Mononuclear cell (primary cell): ENCODE data around the gene CAMSAP3. TPM values are rescaled to one million over a fixed set of nuclear protein-coding genes. Genes with fewer than 3 reads are reported as not detected.
"Not testable (repeated sequence)": the region's sequence is repeated elsewhere in the genome, so short reads cannot be mapped to it uniquely, and the experiment has no call there.

Experiments used
- H3K27me3 ChIP-seq: 2 replicates; pipeline ENCODE4 v1.6.0; 2011; ENCODE audit warnings: low read length, control low read depth; ENCODE audit not compliant: insufficient read depth
- H3K4me1 ChIP-seq: 2 replicates; pipeline ENCODE4 v1.5.1; 2011; ENCODE audit warnings: mild to moderate bottlenecking, low read length, control low read depth; ENCODE audit not compliant: insufficient read depth
- H3K4me3 ChIP-seq: 2 replicates; pipeline ENCODE4 v1.5.1; 2011; ENCODE audit warnings: mild to moderate bottlenecking, low read length, moderate library complexity
- H3K9me3 ChIP-seq: 2 replicates; pipeline ENCODE4 v1.5.1; 2011; ENCODE audit warnings: low read depth, mild to moderate bottlenecking, control low read depth, low read length
- total RNA-seq: library from RNA; depleted of rRNA; stranded (reverse); fragments of >200 nt; gene quantifications from one replicate; pipeline ENCODE4 v1.2.3, GENCODE V29; 2012

The CAMSAP3 gene
- total RNA-seq, 1 donor, result 0.10 TPM

DNA sequence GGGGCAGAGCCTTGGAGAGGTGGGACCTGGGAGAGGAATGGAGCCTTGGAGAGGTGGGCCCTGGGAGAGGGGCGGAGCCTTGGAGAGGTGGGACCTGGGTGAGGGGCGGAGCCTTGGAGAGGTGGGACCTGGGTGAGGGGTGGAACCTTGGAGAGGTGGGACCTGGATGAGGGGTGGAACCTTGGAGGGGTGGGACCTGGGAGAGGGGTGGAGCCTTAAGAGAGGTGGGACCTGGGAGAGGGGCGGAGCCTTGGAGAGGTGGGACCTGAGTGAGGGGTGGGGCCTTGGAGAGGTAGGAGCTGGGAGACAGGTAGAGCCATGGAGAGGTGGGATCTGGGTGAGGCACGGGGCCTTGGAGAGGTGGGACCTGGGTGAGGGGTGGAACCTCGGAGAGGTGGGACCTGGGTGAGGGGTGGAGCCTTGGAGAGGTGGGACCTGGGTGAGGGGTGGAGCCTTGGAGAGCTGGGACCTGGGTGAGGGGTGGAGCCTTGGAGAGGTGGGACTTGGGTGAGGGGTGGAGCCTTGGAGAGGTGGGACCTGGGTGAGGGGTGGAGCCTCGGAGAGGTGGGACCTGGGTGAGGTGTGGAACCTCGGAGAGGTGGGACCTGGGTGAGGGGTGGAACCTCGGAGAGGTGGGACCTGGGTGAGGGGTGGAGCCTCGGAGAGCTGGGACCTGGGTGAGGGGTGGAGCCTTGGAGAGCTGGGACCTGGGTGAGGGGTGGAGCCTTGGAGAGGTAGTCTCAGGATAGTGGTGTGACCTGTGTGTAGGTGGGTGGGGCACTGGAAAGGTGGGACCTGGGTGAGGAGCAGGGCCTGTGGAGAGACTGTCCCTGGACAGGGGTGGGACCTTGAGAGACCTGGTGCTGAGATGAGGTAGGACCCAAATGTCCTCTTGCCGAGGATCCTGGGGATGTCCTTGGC lies 48.2 kb downstream of the CAMSAP3 start:
- not testable (repeated sequence) for H3K4me3 ChIP-seq, H3K9me3 ChIP-seq, H3K27me3 ChIP-seq
- H3K4me1 ChIP-seq, result peaks cover 40% of the 10 kb centered on the region

DNA sequence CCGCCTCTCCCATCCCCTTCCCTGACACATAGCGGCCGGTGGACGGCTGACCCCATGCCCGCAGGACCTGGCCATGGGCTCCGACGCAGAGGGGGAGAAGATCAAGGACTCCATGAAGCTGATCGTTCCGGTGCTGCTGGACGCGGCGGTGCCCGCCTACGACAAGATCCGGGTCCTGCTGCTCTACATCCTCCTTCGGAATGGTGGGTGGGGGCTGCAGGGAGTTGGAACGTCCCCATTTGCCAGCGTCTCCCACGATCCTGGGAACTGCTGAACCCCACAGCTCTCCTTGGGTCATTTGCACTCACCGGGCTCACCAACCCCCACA lies 48.9 kb downstream of the CAMSAP3 start:
- H3K4me3 ChIP-seq, result no peak overlapping the region
- no peaks in the 10 kb centered on the region for H3K27me3 ChIP-seq
- peaks cover 35% of the 10 kb centered on the region for H3K4me1 ChIP-seq
- H3K9me3 ChIP-seq, result no peaks in the 10 kb centered on the region

DNA sequence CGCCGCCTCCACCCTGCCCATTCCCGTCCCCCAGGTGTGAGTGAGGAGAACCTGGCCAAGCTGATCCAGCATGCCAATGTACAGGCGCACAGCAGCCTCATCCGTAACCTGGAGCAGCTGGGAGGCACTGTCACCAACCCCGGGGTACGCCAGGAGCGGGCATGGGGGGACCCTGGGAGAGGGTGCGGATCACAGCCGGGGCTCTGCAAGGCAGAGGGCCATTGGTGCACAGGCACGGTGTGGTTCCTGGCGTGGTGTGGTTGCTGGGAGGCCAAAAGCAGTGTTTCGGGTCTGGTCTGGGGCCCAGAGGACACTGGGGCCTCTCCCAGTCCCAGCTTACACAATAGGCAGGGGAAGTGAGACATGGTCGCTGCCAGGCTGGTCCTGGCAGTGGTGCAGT lies 49.5 kb downstream of the CAMSAP3 start:
- Histone ChIP-seq H3K4me1 (peaks cover 35% of the 10 kb centered on the region), H3K9me3 (no peaks in the 10 kb centered on the region), H3K27me3 (no peaks in the 10 kb centered on the region), H3K4me3 (no peak overlapping the region)

DNA sequence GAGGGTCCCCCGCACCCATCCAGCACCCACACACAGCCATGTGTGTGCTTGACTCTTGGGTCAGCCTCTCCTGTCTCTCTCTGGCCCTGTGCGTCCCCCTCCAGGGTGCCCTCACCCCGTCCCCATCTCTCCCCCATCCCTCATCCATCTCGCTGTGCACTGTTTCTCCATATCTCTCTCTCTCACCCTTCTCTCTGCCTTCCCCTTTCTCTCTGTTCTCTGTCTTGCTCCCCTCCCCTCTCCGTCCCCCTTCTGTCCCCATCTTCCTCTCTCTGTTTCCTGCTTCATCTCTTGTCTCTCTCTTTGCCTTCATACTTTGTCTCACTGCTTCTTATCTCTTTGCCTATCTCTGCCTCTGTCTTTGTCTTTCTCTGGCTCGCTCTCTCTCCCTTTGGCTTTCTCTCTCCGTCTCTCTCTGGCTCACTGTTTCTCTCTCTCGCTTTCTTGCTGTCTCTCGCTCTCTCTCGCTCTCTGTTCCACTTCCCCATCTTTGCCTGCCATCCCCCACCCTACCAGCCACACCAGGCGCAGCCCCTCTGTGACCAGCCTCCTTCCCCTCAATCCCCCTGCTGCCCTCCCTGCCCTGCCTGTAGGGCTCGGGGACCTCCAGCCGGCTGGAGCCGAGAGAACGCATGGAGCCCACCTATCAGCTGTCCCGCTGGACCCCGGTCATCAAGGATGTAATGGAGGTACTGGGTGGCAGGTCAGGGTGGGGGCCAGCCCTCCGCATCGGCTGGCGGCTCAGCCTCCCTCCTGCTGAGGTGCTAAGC lies 50.2 kb downstream of the CAMSAP3 start:
- Histone ChIP-seq H3K27me3 (no peaks in the 10 kb centered on the region), H3K4me1 (peaks cover 35% of the 10 kb centered on the region), H3K9me3 (no peaks in the 10 kb centered on the region), H3K4me3 (peak overlapping the region; percentile 0)

DNA sequence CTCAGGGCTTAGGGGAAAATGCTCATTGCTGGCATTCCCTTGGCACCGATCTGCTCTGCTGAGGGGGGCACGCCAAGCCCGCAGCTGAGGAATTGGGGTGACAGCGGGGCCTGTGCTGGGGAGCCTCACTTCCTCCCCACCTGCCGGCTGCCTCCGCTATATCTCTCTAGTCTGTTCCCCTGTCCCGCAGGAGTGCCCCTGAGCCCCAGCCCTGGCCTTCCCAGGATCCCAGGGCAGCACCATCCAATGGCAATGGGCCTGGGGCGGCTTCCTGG lies 50.7 kb downstream of the CAMSAP3 start:
- H3K9me3 ChIP-seq, result no peaks in the 10 kb centered on the region
- H3K4me3 ChIP-seq, result no peak overlapping the region
- no peaks in the 10 kb centered on the region for H3K27me3 ChIP-seq
- peaks cover 35% of the 10 kb centered on the region for H3K4me1 ChIP-seq

DNA sequence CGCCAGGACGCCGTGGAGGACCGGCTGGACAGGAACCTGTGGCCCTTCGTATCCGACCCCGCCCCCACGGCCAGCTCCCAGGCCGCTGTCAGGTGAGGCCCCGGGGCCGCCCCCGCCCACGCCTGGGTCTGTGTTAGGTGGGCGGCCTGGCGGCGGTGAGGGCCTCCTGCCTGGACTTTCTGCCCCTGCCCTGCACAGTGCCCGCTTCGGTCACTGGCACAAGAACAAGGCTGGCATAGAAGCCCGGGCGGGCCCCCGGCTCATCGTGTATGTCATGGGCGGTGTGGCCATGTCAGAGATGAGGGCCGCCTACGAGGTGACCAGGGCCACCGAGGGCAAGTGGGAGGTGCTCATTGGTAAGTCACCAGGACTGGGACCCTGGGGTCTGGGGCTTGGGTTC lies 51.5 kb downstream of the CAMSAP3 start:
- H3K4me1 ChIP-seq, result peaks cover 40% of the 10 kb centered on the region
- H3K27me3 ChIP-seq, result no peaks in the 10 kb centered on the region
- H3K4me3 ChIP-seq, result no peak overlapping the region
- no peaks in the 10 kb centered on the region for H3K9me3 ChIP-seq

DNA sequence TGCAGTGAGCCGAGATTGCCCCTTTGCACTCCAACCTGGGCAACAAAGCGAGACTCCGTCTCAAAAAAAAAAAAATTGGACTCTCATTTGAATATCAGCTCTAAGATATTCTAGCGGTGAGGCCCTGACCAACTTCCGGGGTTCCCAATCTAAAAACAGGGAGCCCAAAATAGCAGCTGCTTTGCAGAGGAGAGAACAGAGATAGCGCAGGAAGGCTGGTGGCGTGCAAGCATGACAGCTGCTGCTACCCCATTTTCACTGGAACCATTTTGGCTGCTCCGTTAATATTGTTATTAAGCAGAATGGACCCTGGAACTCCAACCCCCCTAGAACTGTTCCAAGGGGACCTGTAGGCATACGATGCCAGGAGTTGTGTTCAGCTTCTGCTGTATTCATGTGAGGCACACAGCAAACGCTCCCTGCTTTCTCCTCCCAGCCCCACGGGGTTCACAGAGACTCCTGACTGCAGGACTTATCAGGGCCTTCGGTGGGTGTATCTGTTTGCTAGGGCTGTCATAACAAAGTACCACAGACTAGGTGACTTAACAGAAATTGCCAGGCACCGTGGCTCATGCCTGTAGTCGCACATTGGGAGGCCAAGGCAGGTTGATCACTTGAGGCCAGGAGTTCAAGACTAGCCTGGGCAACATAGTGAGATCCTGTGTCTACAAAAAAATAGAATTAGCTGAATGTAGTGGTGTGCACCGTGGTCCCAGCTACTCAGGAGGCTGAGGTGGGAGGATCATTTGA lies 52.8 kb downstream of the CAMSAP3 start:
- no peaks in the 10 kb centered on the region for H3K9me3 ChIP-seq
- H3K4me3 ChIP-seq, result no peak overlapping the region
- peaks cover 51% of the 10 kb centered on the region for H3K4me1 ChIP-seq
- no peaks in the 10 kb centered on the region for H3K27me3 ChIP-seq

DNA sequence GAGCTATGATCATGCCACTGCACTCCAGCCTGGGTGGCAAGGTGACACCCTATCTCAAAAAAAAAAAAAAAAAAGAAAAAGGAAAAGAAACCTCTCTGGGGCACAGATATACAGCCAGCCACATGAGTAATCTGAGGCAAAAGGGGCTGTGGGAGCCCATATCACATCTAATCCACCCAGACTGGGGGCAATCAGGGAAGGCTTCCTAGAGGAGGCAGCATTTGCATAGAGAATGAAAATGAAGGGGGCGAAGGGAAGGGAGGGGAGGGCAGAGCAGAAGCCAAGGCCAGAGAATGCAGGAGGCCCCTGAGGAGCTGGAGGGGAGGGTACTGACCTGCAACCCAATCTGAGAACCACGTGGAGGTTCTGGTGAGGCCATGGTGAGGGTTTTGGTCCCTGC lies 54.5 kb downstream of the CAMSAP3 start:
- no peaks in the 10 kb centered on the region for H3K27me3 ChIP-seq
- H3K4me3 ChIP-seq, result no peak overlapping the region
- no peaks in the 10 kb centered on the region for H3K9me3 ChIP-seq
- peaks cover 52% of the 10 kb centered on the region for H3K4me1 ChIP-seq

DNA sequence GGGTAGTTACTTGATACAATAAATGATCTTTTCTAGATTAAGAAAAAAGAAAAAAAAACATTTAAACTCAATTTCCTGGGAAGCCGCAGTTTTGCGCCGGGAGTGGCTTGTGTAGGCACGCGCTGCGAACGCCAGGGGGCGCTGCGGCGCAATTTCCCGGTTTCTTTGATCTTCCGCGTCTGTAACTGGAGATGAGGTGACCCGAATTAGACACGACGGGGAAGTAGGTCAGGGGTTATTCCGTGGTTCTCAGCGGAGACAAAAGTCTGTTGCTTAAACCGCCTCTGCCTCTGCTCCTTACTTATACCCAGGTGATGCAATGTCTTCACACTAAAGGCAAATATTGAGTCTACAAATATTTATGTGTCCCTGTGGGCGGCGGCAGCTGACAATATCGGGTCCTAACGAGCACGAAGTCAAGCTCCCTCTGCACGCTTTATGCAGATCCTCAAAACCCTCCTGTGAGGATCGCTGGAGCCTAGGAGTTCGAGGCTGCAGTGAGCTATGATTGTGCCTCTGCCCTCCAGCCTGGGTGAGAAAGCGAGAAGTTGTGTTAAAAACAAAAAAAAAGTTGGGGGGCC lies 56.5 kb downstream of the CAMSAP3 start:
- H3K27me3 ChIP-seq, result no peaks in the 10 kb centered on the region
- peak overlapping the region; percentile 14 for H3K4me3 ChIP-seq
- H3K9me3 ChIP-seq, result no peaks in the 10 kb centered on the region
- H3K4me1 ChIP-seq, result peaks cover 54% of the 10 kb centered on the region

DNA sequence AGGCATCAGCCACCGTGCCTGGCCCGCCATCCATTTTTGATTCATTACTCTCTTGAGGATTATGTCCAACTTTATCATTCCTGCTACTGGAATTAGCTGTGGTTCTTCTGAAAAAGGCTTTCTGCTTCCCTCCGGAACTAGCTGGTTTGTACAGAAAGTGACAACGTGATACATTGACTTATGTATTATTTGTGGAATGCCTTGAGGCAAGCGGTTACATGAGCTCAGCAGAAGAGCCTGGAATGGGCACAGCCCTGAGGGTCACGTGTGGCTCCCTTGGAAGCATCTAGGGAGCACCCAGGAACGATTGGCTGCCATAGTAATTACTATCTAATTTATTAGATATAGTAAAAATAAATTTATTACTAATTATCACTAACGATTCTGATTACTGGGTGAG lies 58.7 kb downstream of the CAMSAP3 start:
- H3K9me3 ChIP-seq, result no peaks in the 10 kb centered on the region
- H3K4me1 ChIP-seq, result peaks cover 73% of the 10 kb centered on the region
- no peak overlapping the region for H3K4me3 ChIP-seq
- H3K27me3 ChIP-seq, result no peaks in the 10 kb centered on the region

DNA sequence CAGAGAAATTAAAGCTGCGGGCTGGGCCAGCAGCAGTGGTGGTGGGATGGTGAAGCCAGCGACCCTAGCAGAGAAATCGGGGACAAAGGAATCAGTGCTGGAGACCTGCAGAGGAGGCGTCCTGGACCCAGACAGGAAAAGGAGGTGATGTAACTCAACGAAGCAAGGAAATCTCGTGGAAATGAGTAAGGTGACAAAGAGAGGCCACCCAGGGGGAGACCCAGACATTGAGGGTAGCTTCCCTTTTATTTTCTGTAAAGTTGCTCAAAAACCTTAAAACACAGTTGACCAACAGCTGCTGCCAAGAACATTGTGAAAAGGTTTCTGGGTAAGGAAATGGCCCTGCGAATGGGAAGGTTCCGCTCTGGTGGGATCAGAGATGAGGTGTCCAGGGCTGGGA lies 59.9 kb downstream of the CAMSAP3 start:
- Histone ChIP-seq H3K27me3 (no peaks in the 10 kb centered on the region), H3K4me1 (peaks cover 73% of the 10 kb centered on the region), H3K9me3 (no peaks in the 10 kb centered on the region), H3K4me3 (no peak overlapping the region)

DNA sequence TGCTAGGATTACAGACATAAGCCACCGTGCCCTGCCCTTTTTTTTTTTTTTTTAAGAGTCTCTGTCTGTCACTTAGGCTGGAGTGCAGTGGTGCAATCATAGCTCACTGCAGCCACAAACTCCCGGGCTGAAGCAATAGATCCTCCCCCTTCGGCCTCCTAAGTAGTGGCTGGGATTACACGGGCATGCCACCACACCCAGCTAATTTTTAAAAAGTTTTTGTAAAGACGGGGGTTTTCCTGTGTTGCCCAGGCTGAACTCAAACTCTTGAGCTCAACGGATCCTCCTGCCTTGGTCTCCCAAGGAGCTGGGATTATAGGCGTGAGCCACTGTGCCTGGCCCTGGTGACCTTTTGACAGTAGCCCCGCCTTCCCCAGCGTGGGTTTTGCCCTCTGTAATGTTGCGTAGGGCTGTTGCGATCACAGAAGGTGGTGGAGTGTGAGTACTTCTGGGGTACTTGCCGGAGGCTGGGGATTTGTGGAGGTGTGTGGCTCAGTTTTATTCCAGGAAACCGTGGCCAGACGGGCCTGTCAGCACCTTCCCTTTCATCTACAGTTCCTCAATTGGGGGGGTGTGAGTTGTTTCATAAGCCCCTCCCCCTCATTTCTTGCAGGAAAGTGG lies 61.6 kb downstream of the CAMSAP3 start:
- Histone ChIP-seq H3K4me1 (peaks cover 74% of the 10 kb centered on the region), H3K4me3 (no peak overlapping the region), H3K9me3 (no peaks in the 10 kb centered on the region), H3K27me3 (no peaks in the 10 kb centered on the region)

DNA sequence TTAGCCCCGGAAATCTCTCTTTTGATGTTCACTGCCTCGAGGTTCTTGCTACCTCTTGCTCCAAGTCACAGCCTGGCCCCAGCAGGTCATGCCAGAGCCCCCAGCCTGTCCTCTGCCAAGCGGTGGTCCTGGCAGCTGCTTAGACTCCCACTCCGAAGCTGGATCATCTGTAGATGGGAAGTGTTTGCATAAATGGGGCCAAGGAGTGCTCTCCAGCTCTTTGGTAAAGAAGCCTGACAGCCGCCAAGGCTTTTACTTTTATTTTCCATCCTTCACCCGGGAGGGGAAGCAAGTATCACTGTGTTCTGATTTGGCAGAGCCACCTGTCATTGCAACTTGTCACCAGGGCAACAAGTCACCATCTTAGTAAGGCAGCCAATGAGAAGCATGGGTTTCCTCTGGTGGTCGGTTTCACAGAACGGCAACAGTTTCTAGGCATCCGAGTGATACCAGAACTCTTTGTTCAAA lies 62.6 kb downstream of the CAMSAP3 start:
- no peak overlapping the region for H3K4me3 ChIP-seq
- no peaks in the 10 kb centered on the region for H3K9me3 ChIP-seq
- no peaks in the 10 kb centered on the region for H3K27me3 ChIP-seq
- peaks cover 64% of the 10 kb centered on the region for H3K4me1 ChIP-seq

DNA sequence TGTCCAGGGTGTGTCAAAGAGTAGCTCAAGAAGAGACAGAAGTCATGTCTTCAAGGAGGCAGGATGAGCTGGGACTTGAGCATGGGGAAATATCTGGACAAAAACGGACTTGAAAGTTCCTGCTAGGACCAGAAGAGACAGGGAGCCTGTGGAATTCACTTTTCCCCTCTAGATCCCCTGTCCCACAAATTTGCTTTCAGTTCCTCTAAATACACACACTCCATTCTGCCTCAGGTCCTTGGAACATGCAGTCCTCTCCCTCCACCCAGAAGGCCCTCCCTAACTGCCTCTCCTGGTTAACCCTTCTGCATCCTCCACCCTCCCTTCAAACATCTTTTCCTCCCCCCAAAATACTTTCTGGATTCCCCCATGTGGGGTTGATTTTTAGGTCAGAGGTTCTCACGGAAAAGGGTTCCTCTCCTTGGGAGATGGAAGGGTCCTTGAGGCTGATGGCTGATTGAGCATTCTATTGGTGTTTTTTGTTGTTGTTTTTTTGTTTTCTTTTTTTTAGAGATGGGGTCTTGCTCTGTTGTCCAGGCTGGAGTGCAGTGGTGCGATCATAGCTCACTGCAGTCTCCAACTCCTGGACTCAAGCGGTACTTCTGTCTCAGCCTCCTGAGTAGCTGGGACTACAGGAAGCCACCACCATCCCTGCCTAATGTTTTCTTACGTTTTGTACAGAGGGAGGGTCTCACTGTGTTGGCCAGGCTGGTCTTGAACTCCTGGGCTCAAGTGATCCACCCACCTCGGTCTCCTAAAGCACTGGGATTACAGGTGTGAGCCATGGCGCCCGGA lies 66.3 kb downstream of the CAMSAP3 start:
- Histone ChIP-seq H3K27me3 (no peaks in the 10 kb centered on the region), H3K4me3 (no peak overlapping the region), H3K9me3 (no peaks in the 10 kb centered on the region), H3K4me1 (peaks cover 28% of the 10 kb centered on the region)
